C4-2B (cell line): ENCODE measurements around the gene MYLK3.

Source experiments
- ZFX ChIP-seq: fragments of 450-650 bp; IDR thresholded peaks from 2 replicates; pipeline ENCODE4 v1.6.1; 2017
- TF ChIP-seq, protein P1 (sequence below): fragments of 450-650 bp; conservative IDR thresholded peaks from 2 replicates; pipeline ENCODE4 v1.5.1; 2017; ENCODE audit warnings: mild to moderate bottlenecking

- TF ChIP-seq, protein P1, sequence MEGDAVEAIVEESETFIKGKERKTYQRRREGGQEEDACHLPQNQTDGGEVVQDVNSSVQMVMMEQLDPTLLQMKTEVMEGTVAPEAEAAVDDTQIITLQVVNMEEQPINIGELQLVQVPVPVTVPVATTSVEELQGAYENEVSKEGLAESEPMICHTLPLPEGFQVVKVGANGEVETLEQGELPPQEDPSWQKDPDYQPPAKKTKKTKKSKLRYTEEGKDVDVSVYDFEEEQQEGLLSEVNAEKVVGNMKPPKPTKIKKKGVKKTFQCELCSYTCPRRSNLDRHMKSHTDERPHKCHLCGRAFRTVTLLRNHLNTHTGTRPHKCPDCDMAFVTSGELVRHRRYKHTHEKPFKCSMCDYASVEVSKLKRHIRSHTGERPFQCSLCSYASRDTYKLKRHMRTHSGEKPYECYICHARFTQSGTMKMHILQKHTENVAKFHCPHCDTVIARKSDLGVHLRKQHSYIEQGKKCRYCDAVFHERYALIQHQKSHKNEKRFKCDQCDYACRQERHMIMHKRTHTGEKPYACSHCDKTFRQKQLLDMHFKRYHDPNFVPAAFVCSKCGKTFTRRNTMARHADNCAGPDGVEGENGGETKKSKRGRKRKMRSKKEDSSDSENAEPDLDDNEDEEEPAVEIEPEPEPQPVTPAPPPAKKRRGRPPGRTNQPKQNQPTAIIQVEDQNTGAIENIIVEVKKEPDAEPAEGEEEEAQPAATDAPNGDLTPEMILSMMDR: no peak
- no peak for TF ChIP-seq ZFX
These were observed 4.9 kb upstream of the MYLK3 start for GRCh38 chr16:46753015-46753414.
